IPS-20b (cell line): ENCODE results near the gene LEUTX.
"Not testable (repeated sequence)": the region's sequence is repeated elsewhere in the genome, so short reads cannot be mapped to it uniquely, and the experiment has no call there.

ENCODE experiments used
- H3K27ac ChIP-seq: one replicate; pipeline ENCODE4 v1.5.1; 2013; ENCODE audit warnings: low read length
- H3K27me3 ChIP-seq: 2 replicates; pipeline ENCODE4 v1.6.1; 2013; ENCODE audit warnings: mild to moderate bottlenecking, low read length, inconsistent platforms; ENCODE audit not compliant: insufficient read depth
- H3K36me3 ChIP-seq: 2 replicates; pipeline ENCODE4 v1.6.1; 2013; ENCODE audit warnings: low read depth, mild to moderate bottlenecking, inconsistent platforms, low read length, moderate library complexity; ENCODE audit not compliant: insufficient read depth
- H3K4me1 ChIP-seq: 2 replicates; pipeline ENCODE4 v1.6.1; 2013; ENCODE audit warnings: mild to moderate bottlenecking, control low read depth, inconsistent platforms, low read length, moderate library complexity; ENCODE audit not compliant: insufficient read depth
- H3K4me3 ChIP-seq: 2 replicates; pipeline ENCODE4 v1.5.1; 2013; ENCODE audit warnings: mild to moderate bottlenecking, low read length, inconsistent platforms
- H3K9ac ChIP-seq: 2 replicates; pipeline ENCODE4 v1.6.1; 2013; ENCODE audit warnings: low read depth, mild to moderate bottlenecking, inconsistent platforms, low read length, moderate library complexity
- H3K9me3 ChIP-seq: 2 replicates; pipeline ENCODE4 v1.6.1; 2013; ENCODE audit warnings: mild to moderate bottlenecking, low read depth, low read length, inconsistent platforms; ENCODE audit not compliant: insufficient read depth

LEUTX gene

DNA sequence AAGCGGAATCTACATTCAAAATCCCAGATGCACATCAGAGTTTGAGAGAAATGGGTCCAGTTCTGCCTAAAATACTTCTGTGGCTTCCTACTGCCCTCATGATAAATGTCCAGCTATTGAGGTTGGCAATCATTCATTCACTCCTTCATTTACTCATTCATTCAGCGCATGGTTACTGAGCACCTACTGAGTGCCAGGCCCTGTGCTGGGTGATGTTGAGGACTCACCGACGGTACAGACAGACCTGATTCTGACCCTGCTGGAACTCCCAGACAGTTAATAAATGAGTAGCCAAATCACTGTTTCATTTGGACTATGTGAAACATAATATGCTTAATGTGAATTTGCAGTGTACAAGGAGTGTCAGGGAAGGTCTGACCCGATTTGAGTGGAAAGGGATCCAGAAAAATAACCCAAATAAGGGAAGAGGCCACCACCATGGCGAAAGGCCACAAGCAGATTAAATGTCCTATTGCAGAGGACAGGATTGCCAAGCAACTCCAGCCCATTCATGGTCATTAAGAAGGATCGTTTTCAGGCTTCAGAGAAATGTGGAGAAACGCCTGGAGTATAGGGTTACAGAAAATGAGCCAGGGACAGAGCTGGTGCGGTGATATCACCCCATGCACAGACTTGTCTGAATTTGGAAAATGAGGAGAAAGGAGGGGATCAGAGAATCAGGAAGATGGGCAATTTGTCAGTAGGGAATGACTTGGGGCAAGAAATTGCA lies 34.8 kb downstream of the LEUTX start:
- H3K9me3 ChIP-seq = no peaks in the 10 kb centered on the region
- H3K27me3 ChIP-seq = no peaks in the 10 kb centered on the region
- H3K27ac ChIP-seq = no peak overlapping the region
- peaks cover 4% of the 10 kb centered on the region; the same call in 1 of the 2 replicates for H3K36me3 ChIP-seq
- H3K4me1 ChIP-seq = no peaks in the 10 kb centered on the region
- H3K9ac ChIP-seq = no peak overlapping the region
- no peak overlapping the region for H3K4me3 ChIP-seq

DNA sequence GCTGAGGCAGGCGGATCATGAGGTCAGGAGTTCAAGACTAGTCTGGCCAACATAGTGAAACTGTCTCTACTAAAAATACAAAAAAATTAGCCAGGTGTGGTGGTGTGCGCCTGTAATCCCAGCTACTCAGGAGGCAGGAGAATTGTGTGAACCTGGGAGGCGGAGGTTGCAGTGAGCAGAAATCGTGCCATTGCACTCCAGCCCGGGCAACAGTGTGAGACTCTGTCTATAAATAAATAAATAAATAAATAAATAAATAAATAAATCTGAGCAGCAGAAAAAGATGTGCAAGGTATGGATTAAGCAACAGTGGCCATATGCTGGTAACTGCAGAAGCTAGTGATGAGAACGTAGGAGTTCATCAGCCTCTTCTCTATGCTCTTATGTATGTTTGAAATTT lies 35.5 kb downstream of the LEUTX start:
- not testable (repeated sequence) for H3K27me3 ChIP-seq, H3K9me3 ChIP-seq, H3K27ac ChIP-seq, H3K9ac ChIP-seq, H3K4me1 ChIP-seq, H3K4me3 ChIP-seq, H3K36me3 ChIP-seq

DNA sequence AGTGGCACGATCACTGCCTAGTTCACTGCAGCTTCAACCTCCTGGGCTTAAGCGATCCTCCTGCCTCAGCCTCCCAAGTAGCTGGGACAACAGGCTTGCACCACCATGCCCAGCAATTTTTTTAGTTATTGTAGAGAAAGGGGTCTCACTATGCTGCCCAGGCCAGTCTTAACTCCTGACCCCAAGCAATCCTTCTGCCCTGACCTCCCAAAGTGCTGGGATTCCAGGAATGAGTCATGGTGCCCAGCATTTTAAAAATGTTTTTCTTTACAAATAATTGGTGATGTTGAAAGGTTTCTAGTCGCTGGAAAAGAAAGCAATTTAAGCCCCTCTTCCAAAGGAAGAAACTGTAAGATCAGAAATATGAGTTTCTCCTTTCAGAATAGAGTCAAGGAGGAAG lies 35.9 kb downstream of the LEUTX start:
- Histone ChIP-seq H3K4me3 (no peak overlapping the region), H3K9ac (no peak overlapping the region), H3K27ac (no peak overlapping the region), H3K9me3 (no peaks in the 10 kb centered on the region), H3K36me3 (peaks cover 4% of the 10 kb centered on the region; the same call in 1 of the 2 replicates), H3K4me1 (no peaks in the 10 kb centered on the region), H3K27me3 (no peaks in the 10 kb centered on the region)

DNA sequence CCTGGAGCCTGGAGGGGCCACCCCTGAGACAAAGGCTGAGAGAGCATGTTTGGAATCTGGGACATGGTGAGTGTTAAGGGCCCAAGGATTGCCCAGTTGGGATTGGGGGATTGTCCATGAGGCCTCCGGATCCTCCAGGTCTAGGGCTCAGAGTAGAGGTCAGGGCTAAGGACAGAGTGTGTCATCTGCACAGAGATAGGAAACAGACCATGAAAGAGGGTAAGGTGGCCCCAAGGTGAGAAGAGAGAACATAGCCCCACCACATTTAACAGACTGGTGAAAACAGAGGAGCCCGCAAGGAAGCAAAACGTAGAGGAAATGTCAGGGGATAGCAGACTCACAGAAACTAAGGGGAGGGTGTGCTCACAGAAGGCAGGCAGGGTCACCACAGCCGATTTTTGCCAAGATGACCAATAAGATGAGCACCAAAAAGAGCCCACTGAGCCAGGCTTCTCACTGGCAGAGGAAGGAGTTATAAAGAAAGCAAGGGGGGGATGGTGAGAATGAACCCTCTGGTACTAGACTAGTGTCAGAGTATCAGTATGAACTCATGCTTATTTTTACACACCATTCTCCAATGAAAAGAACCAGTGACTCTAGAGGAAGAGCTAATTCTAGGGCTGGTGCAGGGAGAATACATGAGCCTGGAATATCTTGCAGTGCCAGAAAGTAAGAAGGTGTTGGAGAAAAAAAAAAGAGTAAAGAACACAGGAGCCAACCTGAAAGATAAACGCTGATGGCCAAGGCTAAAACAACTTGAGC lies 37.8 kb downstream of the LEUTX start:
- Histone ChIP-seq H3K9me3 (no peaks in the 10 kb centered on the region), H3K4me1 (no peaks in the 10 kb centered on the region), H3K9ac (no peak overlapping the region), H3K27me3 (no peaks in the 10 kb centered on the region), H3K27ac (no peak overlapping the region), H3K36me3 (peaks cover 4% of the 10 kb centered on the region; the same call in 1 of the 2 replicates), H3K4me3 (no peak overlapping the region)

DNA sequence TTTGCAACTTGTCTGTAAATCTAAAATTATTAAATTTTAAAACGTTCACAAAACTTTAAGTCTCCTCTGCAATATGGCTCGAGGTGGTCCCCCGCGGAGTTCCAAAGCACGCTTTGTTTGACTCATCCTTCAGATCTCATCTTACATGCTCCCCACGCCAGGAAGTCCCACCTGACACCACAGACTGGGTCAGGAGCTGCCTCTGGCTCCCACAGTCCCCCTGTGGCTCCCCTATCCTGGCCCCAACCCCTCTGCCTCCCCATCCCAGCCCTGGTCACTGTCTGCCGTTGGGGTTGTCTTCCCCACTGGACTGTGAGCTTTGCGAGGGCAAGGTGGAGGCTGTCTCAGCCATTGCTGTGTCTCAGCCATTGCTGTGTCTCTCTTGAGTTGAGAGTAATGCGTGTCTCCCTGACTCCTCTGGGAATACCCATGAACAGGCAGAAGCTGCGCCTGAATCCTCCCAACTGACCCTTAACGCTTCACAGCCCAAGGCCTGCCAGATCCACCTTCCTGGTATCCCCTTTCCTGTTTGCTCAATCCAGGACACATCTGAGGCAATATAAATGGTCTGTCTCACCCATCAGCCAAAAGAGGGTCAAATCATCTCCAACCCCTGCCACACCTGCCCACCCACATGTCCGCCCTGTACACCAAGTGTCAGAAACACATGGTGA lies 39.4 kb downstream of the LEUTX start:
- Histone ChIP-seq H3K27ac (no peak overlapping the region), H3K9ac (no peak overlapping the region), H3K4me1 (no peaks in the 10 kb centered on the region), H3K4me3 (no peak overlapping the region), H3K27me3 (no peaks in the 10 kb centered on the region), H3K36me3 (peaks cover 4% of the 10 kb centered on the region; the same call in 1 of the 2 replicates), H3K9me3 (no peaks in the 10 kb centered on the region)

DNA sequence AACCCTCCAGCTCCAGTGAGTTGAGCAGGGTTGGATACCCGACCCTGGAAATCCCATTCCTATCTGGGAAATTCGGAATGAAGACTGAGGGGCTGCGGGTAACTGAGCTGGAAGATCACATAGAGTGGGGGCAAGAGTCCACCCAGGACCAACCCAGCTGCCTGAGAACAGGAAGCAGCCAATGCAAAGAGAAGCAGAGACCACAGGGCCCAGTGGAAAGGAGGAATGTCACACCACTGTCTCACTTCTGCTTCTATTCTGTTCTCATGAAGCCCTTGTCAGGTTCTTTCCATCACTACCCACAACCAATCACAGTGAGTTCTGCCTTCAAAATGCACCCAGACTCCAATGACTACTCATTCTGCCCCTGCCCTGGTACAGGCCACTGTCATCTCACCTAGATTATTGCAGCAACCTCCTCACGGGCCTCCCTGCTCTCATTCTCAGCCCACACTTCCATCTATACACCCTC lies 40.0 kb downstream of the LEUTX start:
- H3K9ac ChIP-seq = no peak overlapping the region
- H3K27me3 ChIP-seq = no peaks in the 10 kb centered on the region
- no peaks in the 10 kb centered on the region for H3K4me1 ChIP-seq
- H3K4me3 ChIP-seq = no peak overlapping the region
- peaks cover 4% of the 10 kb centered on the region; the same call in 1 of the 2 replicates for H3K36me3 ChIP-seq
- no peak overlapping the region for H3K27ac ChIP-seq
- no peaks in the 10 kb centered on the region for H3K9me3 ChIP-seq

DNA sequence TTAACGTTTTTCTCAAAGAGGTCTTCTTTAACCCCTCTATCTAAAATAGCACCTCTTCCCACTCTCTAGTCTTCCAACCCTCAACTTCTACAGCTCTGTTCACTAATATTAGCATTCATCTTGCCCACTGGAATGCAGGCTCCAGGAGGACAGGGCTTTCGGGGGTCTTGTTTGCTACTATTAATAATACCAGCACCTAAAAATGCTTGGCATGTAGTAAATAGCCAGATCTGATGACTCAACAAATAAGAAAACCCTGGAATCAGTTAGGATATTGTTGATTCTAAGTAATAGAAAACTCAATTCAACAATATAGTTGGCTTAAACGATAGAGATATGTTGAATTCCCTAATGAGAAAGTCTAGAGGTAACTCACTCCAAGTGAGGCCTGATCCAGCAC lies 41.1 kb downstream of the LEUTX start:
- no peaks in the 10 kb centered on the region for H3K9me3 ChIP-seq
- H3K9ac ChIP-seq = no peak overlapping the region
- no peaks in the 10 kb centered on the region for H3K27me3 ChIP-seq
- H3K4me1 ChIP-seq = no peaks in the 10 kb centered on the region; the same call in 1 of the 2 replicates
- H3K27ac ChIP-seq = no peak overlapping the region
- H3K36me3 ChIP-seq = peaks cover 4% of the 10 kb centered on the region; the same call in 1 of the 2 replicates
- no peak overlapping the region for H3K4me3 ChIP-seq

DNA sequence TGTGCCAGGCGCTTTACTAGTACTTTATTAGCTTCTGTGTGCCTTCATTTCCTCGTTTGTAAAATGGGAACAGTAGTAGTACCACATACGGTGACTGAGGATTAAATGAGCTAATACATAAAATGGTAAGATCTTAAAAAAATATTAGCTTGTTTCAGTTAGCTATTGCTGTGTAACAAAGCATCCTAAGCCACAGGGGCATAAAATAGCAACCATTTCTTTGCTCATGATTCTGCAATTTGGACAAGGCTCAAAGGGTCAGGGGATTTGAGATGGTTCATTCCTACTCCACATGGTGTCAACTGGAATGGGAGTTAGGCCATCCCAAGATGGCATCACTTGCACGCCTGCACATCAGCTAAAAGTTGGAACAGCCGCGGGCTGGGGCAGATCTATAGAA lies 42.0 kb downstream of the LEUTX start:
- Histone ChIP-seq H3K4me3 (no peak overlapping the region), H3K27ac (no peak overlapping the region), H3K9ac (no peak overlapping the region), H3K36me3 (peaks cover 4% of the 10 kb centered on the region; the same call in 1 of the 2 replicates), H3K9me3 (no peaks in the 10 kb centered on the region), H3K4me1 (no peaks in the 10 kb centered on the region; the same call in 1 of the 2 replicates), H3K27me3 (no peaks in the 10 kb centered on the region)

DNA sequence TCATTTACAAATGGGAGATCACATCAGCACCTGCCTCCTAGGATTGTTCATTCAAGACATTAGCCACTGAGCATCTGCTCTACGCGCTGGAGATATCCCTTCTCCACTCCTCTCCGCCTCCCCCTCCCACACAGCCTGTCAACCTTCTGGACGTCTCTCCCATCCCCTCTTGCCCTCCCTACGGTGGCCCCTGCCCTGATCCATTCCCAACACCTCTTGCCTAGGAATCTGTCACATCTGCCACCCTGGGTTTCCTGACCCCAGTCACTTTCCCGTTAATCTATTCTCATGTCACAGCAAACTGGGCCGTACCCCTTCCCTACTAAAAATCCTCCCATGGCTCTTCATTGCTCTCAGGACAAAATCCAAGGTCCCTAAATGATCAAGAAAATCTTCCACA lies 45.0 kb downstream of the LEUTX start:
- peak overlapping the region; percentile 70 for H3K9ac ChIP-seq
- H3K36me3 ChIP-seq = peaks cover 18% of the 10 kb centered on the region
- no peaks in the 10 kb centered on the region; the same call in 1 of the 2 replicates for H3K4me1 ChIP-seq
- no peak overlapping the region for H3K27ac ChIP-seq
- H3K27me3 ChIP-seq = no peaks in the 10 kb centered on the region
- peak overlapping the region; percentile 71 for H3K4me3 ChIP-seq
- H3K9me3 ChIP-seq = no peaks in the 10 kb centered on the region

DNA sequence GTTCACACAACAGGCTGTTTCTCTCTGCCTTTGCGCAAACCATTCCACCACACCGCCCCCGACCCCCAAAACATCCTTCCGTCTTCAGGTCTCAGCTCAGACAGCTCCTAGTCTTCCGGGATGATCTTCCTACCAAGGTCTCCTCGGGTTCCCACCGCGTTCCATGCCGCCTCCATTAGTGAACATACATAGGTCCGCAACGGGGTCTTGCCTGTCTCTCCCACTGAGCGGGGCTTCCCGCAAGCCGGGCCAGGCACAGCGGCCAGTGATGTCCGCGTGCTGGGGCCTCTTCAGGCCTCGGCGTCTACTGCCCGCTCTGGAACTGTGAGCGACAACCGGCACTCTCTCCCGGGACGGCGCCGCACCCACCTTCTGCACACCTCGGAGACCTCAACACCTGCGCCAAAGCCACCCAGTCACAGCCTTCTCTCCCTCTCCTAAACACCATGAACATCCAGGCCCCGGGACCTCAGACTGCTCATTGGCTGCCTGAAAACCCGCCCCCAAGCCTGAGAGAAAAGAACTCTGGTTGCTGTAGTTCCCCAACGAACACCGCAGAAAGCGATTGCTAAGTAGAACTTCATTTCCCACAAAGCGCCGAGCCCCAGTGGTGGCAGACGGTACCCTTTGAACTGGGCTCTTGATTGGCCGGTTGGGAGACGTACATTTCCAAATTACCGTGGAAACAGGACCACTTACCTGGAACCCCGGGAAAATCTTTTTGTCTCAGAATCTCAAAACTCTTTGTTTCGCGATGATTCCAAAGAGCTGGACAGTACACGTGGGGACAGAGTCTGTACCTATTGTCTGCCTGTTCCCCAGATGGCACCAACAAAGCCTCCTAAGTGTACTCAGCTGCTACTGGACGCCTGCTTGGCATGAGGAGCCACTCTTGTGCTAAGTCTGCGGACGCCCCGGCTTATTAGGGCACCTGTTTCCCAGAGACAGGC lies 45.8 kb downstream of the LEUTX start:
- peaks cover 24% of the 10 kb centered on the region for H3K36me3 ChIP-seq
- no peaks in the 10 kb centered on the region; the same call in 1 of the 2 replicates for H3K4me1 ChIP-seq
- H3K9ac ChIP-seq = peak overlapping the region; percentile 81
- H3K27me3 ChIP-seq = no peaks in the 10 kb centered on the region
- no peaks in the 10 kb centered on the region for H3K9me3 ChIP-seq
- peak overlapping the region; percentile 71 for H3K4me3 ChIP-seq
- H3K27ac ChIP-seq = peak overlapping the region; percentile 25

DNA sequence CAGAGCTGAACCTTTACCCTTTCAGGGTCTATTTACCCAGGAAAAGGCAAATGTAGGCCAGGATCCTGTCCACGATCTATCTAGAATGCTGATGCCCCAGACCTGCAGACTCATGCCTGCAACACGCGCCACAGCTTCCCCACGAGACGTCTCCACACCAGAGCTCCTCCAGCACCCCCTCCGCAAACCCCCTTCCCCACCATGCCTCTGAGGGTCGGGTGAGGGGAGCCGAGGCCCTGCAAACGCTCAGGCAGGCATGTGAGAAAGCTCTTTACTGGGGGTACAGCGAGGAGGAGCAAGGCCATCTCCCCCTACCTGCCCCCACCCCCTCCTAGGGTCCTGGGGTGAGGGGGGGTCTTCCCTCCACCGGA lies 46.4 kb downstream of the LEUTX start:
- H3K9me3 ChIP-seq = no peaks in the 10 kb centered on the region
- peak overlapping the region; percentile 71 for H3K4me3 ChIP-seq
- no peaks in the 10 kb centered on the region for H3K27me3 ChIP-seq
- no peaks in the 10 kb centered on the region; the same call in 1 of the 2 replicates for H3K4me1 ChIP-seq
- H3K36me3 ChIP-seq = peaks cover 31% of the 10 kb centered on the region
- peak overlapping the region; percentile 25 for H3K27ac ChIP-seq
- H3K9ac ChIP-seq = peak overlapping the region; percentile 81; the same call in 1 of the 2 replicates
